ENCODE results near the gene SLC35F3.
"Not testable (repeated sequence)": the region's sequence is repeated elsewhere in the genome, so short reads cannot be mapped to it uniquely, and the experiment has no call there.

Gene SLC35F3

GRCh38 chr1:234300096-234300495 lies 395.6 kb downstream of the SLC35F3 start:
- no peak for DNase-seq

GRCh38 chr1:234301663-234302062 lies 397.2 kb downstream of the SLC35F3 start:
- DNase-seq: not testable (repeated sequence)

- no peak for DNase-seq
These were observed 398.0 kb downstream of the SLC35F3 start for GRCh38 chr1:234302354-234302962.

GRCh38 chr1:234303231-234303630 lies 398.8 kb downstream of the SLC35F3 start:
- DNase-seq: no peak

GRCh38 chr1:234307726-234308125 lies 403.2 kb downstream of the SLC35F3 start:
- DNase-seq: no peak

GRCh38 chr1:234309243-234309597 lies 404.7 kb downstream of the SLC35F3 start:
- no peak for DNase-seq

- no peak for DNase-seq
These were observed 405.4 kb downstream of the SLC35F3 start for GRCh38 chr1:234309598-234310459.

- DNase-seq: no peak
These were observed 406.0 kb downstream of the SLC35F3 start for GRCh38 chr1:234310460-234310817.

- DNase-seq: no peak
These were observed 406.9 kb downstream of the SLC35F3 start for GRCh38 chr1:234311414-234311813.

- DNase-seq: no peak
These were observed 408.7 kb downstream of the SLC35F3 start for GRCh38 chr1:234313171-234313570.

GRCh38 chr1:234315091-234315541 lies 410.6 kb downstream of the SLC35F3 start:
- DNase-seq: no peak

GRCh38 chr1:234315588-234315987 lies 411.1 kb downstream of the SLC35F3 start:
- no peak for DNase-seq

- no peak for DNase-seq
These were observed 412.0 kb downstream of the SLC35F3 start for GRCh38 chr1:234316486-234316885.

GRCh38 chr1:234316937-234317336 lies 412.5 kb downstream of the SLC35F3 start:
- no peak for DNase-seq

- DNase-seq: no peak
These were observed 415.6 kb downstream of the SLC35F3 start for GRCh38 chr1:234320069-234320468.

GRCh38 chr1:234320549-234320948 lies 416.1 kb downstream of the SLC35F3 start:
- DNase-seq: no peak

GRCh38 chr1:234321231-234321630 lies 416.8 kb downstream of the SLC35F3 start:
- DNase-seq: no peak

- no peak for DNase-seq
These were observed 417.6 kb downstream of the SLC35F3 start for GRCh38 chr1:234322097-234322496.

GRCh38 chr1:234322979-234323378 lies 418.5 kb downstream of the SLC35F3 start:
- DNase-seq: no peak

- peak; percentile 40 for DNase-seq
These were observed 420.3 kb downstream of the SLC35F3 start for GRCh38 chr1:234324821-234325220.

- DNase-seq: no peak
These were observed 421.5 kb downstream of the SLC35F3 start for GRCh38 chr1:234325878-234326496.

GRCh38 chr1:234326497-234327366 lies 422.3 kb downstream of the SLC35F3 start:
- no peak for DNase-seq

- DNase-seq: no peak
These were observed 423.2 kb downstream of the SLC35F3 start for GRCh38 chr1:234327577-234328164.

All from NCI-H524 treated with DMSO at 0.1 percent for 48 hours (cell line).